ENCODE results near the gene GLIS1.

The GLIS1 gene

DNA sequence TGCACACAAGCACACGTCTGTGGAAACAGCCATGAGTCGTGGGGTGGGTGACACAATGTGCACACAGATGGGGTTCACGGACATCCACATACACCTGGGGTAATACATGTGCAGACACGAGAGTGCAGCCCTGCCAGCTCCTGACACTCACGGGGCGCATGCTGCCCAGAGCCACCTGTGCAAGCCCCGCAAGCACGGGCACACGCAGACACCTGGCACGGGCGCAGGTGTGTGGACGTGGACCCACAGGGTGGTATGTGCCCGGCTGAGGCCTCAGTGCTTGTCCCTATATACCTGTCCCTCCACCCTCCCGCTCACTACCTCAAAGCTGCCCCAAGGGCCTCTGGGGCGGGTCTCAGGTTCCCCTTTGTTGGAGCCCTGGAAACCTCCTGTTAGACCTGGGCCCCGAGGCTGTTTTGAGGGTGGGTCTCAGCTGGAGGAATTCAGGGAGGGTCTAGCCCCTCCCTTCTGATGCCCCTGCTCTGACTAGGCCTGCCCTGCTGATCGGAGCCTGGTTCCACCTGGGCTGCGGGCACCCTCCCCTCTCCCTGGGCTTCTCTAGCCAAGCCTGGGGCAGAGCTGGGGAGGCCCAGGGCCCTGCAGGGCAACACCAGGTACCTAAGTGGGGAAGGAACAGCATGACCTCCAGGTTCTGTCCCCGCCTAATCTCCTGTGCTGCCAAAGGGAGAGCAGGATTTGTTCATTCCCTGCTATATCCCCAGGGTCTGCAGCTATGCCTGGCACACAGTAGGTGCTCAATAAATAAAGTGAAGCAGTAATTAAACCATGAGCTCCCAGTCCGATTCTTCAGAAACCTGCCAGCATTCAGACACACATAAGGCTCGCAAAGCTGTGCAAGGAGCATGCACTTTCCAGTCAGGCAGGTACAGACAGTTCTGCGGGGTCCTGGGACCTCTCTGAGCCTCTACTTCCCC lies 230.6 kb downstream of the GLIS1 start:
- ChIA-PET POLR2A (no interaction called here), CTCF (interaction anchor here (1.1 kb wide), 1 partner anchor 23 kb away, joined by 4 read pairs; no protein-coding TSS in a partner anchor)
- TF ChIP-seq CTBP1 (IDR thresholded peaks at IDR 0.05; ENCODE audit: borderline replicate concordance) (no peak), FOXA1 (IDR thresholded peaks at IDR 0.05) (no peak), L3MBTL2 (conservative IDR thresholded peaks at IDR 0.05) (no peak), SUZ12 (IDR thresholded peaks at IDR 0.05) (no peak), ARNT (IDR thresholded peaks at IDR 0.05) (no peak), ELF4 (IDR thresholded peaks at IDR 0.05) (no peak), HDGF (IDR thresholded peaks at IDR 0.05; ENCODE audit: borderline replicate concordance) (no peak)
- TF ChIP-seq, protein P1, sequence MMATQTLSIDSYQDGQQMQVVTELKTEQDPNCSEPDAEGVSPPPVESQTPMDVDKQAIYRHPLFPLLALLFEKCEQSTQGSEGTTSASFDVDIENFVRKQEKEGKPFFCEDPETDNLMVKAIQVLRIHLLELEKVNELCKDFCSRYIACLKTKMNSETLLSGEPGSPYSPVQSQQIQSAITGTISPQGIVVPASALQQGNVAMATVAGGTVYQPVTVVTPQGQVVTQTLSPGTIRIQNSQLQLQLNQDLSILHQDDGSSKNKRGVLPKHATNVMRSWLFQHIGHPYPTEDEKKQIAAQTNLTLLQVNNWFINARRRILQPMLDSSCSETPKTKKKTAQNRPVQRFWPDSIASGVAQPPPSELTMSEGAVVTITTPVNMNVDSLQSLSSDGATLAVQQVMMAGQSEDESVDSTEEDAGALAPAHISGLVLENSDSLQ (IDR thresholded peaks at IDR 0.05): no peak
- DNase-seq (ENCODE audit: extremely low spot score): no peak

DNA sequence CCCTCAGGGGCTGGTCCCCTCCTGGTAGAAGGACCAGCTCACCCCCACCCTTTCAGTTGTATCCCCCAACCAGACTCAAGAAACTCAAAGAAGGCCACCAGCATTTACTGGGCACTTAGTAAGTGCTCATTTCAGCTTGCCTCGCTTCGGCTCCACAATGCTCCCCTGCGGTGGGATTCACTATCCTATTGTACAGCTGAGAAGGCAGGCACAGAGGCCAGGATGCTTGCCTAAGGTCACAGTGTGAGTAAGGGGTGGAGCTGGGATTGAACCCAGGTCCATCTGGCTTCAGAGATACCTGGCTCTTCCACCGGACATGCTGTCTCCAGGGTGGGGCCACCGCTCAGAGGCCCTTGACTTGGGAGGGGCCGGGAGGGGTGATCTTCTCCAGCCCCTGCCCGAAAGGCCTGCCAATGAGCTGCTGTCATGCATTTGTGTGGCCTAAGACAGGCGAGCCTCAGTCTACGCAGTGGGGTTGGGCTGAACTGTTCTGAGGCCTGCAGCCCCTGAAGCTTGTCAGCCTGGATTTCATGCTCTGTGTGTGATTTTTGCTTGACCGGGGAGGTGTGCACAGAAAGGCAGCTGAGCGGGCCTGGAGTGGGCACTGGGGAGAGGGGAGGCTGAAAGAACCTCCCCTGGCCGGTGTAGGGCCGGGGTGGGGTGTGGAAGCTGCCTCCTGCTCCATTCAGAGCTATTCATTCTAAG lies 231.7 kb downstream of the GLIS1 start:
- ChIA-PET POLR2A (interaction anchor here (0.5 kb wide), 1 partner anchor 129 kb away, joined by 3 read pairs; no protein-coding TSS in a partner anchor), CTCF (interaction anchor here (1.1 kb wide), 1 partner anchor 22 kb away, joined by 4 read pairs; no protein-coding TSS in a partner anchor)
- DNase-seq (ENCODE audit: extremely low spot score): no peak
- TF ChIP-seq ZNF384 (IDR thresholded peaks at IDR 0.05) (no peak), FOXM1 (IDR thresholded peaks at IDR 0.05; ENCODE audit: borderline replicate concordance) (no peak), CTBP1 (IDR thresholded peaks at IDR 0.05; ENCODE audit: borderline replicate concordance) (no peak), FOXK2 (IDR thresholded peaks at IDR 0.05) (no peak), NFRKB (IDR thresholded peaks at IDR 0.05) (no peak), ELF4 (IDR thresholded peaks at IDR 0.05) (no peak), HDGF (IDR thresholded peaks at IDR 0.05; ENCODE audit: borderline replicate concordance) (no peak), LEF1 (IDR thresholded peaks at IDR 0.05; ENCODE audit: borderline replicate concordance) (no peak), L3MBTL2 (conservative IDR thresholded peaks at IDR 0.05) (no peak), FOXA1 (IDR thresholded peaks at IDR 0.05) (no peak), ARNT (IDR thresholded peaks at IDR 0.05) (no peak), TARDBP (IDR thresholded peaks at IDR 0.05) (no peak)
- TF ChIP-seq, protein P1 (IDR thresholded peaks at IDR 0.05): no peak

DNA sequence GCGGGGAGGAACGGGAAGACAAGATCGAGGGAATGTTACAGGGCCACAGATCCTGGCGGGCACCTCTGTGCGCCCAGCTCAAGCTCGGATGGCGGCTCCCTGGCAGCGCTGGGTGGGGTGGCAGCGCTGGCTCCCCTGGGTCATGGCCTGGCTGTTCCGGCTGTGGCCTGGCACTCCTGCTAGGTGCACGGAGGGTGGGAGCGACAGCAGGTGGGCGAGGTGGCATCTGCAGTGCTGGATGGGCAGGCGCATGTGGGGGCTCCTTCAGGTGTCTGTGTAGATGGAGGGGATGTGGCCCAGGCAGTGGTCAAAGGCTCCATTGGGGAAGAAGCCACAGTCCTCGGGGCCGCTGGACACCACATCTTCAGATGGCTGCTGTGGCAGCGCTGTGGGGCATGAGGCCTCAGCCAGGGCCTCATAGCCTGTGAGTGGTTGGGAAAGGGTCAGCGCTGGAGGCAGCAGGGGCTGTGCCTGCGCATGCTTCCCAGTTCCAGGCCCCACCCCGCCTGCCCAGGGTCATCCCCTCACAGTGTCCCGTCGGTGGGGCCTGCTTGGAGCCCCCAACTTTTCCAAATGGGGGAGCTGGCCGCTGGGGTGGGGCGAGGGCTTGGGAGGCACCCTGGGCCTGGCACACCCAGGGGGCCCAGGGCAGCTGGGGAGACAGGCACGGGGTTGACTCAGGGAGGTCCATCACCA lies 232.5 kb downstream of the GLIS1 start:
- DNase-seq (ENCODE audit: extremely low spot score): no peak
- TF ChIP-seq ZNF384 (IDR thresholded peaks at IDR 0.05) (no peak), BHLHE40 (IDR thresholded peaks at IDR 0.05; ENCODE audit: borderline replicate concordance) (no peak), ELF4 (IDR thresholded peaks at IDR 0.05) (no peak), SUZ12 (IDR thresholded peaks at IDR 0.05) (no peak), ARNT (IDR thresholded peaks at IDR 0.05) (no peak)
- TF ChIP-seq, protein P1 (IDR thresholded peaks at IDR 0.05): no peak
- ChIA-PET POLR2A (no interaction called here), CTCF (interaction anchor here (1.1 kb wide), 1 partner anchor 21 kb away, joined by 4 read pairs; no protein-coding TSS in a partner anchor)

DNA sequence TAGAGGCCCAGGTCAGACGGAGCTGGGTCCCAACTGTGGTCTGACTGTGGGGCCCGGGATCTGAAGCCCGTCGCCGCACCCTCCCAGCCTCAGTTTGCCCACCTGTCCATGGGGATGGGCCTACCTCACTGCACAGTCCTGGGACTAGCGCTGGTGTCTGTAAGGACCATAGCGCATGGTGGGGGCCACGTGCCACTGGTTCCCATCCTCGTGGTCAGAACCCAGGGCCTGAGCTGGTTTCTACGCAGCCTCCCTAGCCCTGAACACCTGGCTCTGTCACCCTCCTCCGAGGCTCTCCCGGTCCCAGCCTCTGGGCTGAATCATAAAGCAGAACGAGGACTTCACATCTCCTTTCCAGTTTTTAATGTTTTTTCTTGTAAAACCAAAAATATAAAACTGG lies 233.1 kb downstream of the GLIS1 start:
- ChIA-PET POLR2A (no interaction called here), CTCF (no interaction called here)
- TF ChIP-seq FOXK2 (IDR thresholded peaks at IDR 0.05): no peak
- no peak for DNase-seq (ENCODE audit: extremely low spot score)

DNA sequence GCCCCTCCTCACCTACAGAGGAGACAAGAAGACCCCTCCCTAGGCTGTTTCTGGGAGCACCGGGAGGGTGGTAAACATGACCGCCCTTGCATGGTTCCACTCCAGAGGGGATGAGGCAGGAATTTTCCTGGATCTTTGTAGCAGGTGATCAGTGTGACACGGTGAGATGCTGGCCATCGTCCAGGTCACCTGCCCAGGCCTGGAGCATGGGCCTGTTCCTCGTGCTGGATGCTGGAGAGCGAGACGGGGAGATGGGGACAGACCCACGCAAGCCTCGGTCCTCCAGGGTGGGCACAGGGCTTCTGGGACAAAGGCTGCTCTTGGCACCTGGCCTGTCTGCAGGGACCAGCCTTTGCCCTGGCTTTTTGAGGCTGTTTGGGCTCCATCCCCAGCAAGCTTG lies 233.6 kb downstream of the GLIS1 start:
- DNase-seq (ENCODE audit: extremely low spot score): no peak
- ChIA-PET POLR2A (no interaction called here), CTCF (no interaction called here)
- TF ChIP-seq BHLHE40 (IDR thresholded peaks at IDR 0.05; ENCODE audit: borderline replicate concordance) (no peak), LEF1 (IDR thresholded peaks at IDR 0.05; ENCODE audit: borderline replicate concordance) (no peak), ARNT (IDR thresholded peaks at IDR 0.05) (no peak), CTBP1 (IDR thresholded peaks at IDR 0.05; ENCODE audit: borderline replicate concordance) (no peak), NFRKB (IDR thresholded peaks at IDR 0.05) (no peak), HDGF (IDR thresholded peaks at IDR 0.05; ENCODE audit: borderline replicate concordance) (no peak), ZNF384 (IDR thresholded peaks at IDR 0.05) (no peak), FOXM1 (IDR thresholded peaks at IDR 0.05; ENCODE audit: borderline replicate concordance) (no peak), FOXK2 (IDR thresholded peaks at IDR 0.05) (no peak), L3MBTL2 (conservative IDR thresholded peaks at IDR 0.05) (no peak), ELF4 (IDR thresholded peaks at IDR 0.05) (no peak), SP1 (IDR thresholded peaks at IDR 0.05) (no peak), TARDBP (IDR thresholded peaks at IDR 0.05) (no peak), FOXA1 (IDR thresholded peaks at IDR 0.05) (no peak), SUZ12 (IDR thresholded peaks at IDR 0.05) (no peak)
- TF ChIP-seq, protein P1 (IDR thresholded peaks at IDR 0.05): no peak
